ENCODE measurements around the gene BOD1L2.

- TF ChIP-seq YY1 (IDR thresholded peaks at IDR 0.05; ENCODE audit: insufficient read depth, insufficient read length) (no peak), ZNF274 (IDR thresholded peaks at IDR 0.05; ENCODE audit: low read depth, low read length) (no peak)
Observed at GRCh38 chr18:57194622-57195021, 47.7 kb downstream of the BOD1L2 start.
